22Rv1 (cell line): Measurements from ENCODE around the gene RRAS2.
A peak's percentile ranks its signal among the peaks of the same experiment; 100 is the strongest.
"Not testable (repeated sequence)": the region's sequence is repeated elsewhere in the genome, so short reads cannot be mapped to it uniquely, and the experiment has no call there.

Experiments
- H3K27ac ChIP-seq: fragments of 450-650 bp; 2 replicates; pipeline ENCODE4 v1.5.1; 2017
- CTCF ChIP-seq: fragments of 450-650 bp; IDR thresholded peaks from 2 replicates; pipeline ENCODE4 v1.5.1; 2017; ENCODE audit warnings: mild to moderate bottlenecking
- ZFX ChIP-seq: fragments of 450-650 bp; IDR thresholded peaks from 2 replicates; pipeline ENCODE4 v1.6.1; 2017; ENCODE audit warnings: antibody characterized with exemption, borderline replicate concordance

RRAS2 gene

GRCh38 chr11:14306481-14306880 lies 52.5 kb downstream of the RRAS2 start:
- no peak overlapping the region for H3K27ac ChIP-seq
- TF ChIP-seq ZFX (no peak), CTCF (no peak)

- TF ChIP-seq ZFX (no peak), CTCF (no peak)
- H3K27ac ChIP-seq: no peak overlapping the region
These were observed 53.3 kb downstream of the RRAS2 start for GRCh38 chr11:14305649-14306048.

GRCh38 chr11:14304601-14305000 lies 54.4 kb downstream of the RRAS2 start:
- TF ChIP-seq CTCF (no peak), ZFX (no peak)
- H3K27ac ChIP-seq: no peak overlapping the region

- no peak overlapping the region for H3K27ac ChIP-seq
- no peak for TF ChIP-seq ZFX
- peak; percentile 79 for TF ChIP-seq CTCF
These were observed 58.2 kb downstream of the RRAS2 start for GRCh38 chr11:14300661-14301304.

GRCh38 chr11:14299921-14300320 lies 59.1 kb downstream of the RRAS2 start:
- no peak for TF ChIP-seq CTCF
- TF ChIP-seq ZFX: no peak
- H3K27ac ChIP-seq: no peak overlapping the region

GRCh38 chr11:14290422-14290821 lies 68.6 kb downstream of the RRAS2 start:
- no peak for TF ChIP-seq CTCF
- TF ChIP-seq ZFX: no peak
- no peak overlapping the region for H3K27ac ChIP-seq

- no peak overlapping the region for H3K27ac ChIP-seq
- no peak for TF ChIP-seq ZFX
- no peak for TF ChIP-seq CTCF
These were observed 70.6 kb downstream of the RRAS2 start for GRCh38 chr11:14288189-14288935.

GRCh38 chr11:14278869-14279268 lies 80.1 kb downstream of the RRAS2 start:
- H3K27ac ChIP-seq: not testable (repeated sequence)
